Ovary (tissue), 9 donors: ENCODE data around the gene NFIA. TPM values are rescaled to one million over a fixed set of nuclear protein-coding genes. Genes with fewer than 3 reads are reported as not detected.

Experiments
- DNase-seq, 5 donors: peaks; one replicate each; pipeline ENCODE4 v3.0.0-alpha.2; 2019 to 2020
- H3K27ac ChIP-seq, 2 donors: fragments of 200-600 bp; one replicate each; pipeline versions ENCODE4 v1.5.1 to v1.8.0; 2019 to 2022
- H3K27me3 ChIP-seq: fragments of 200-600 bp; one replicate; pipeline ENCODE4 v1.8.0; 2022
- H3K36me3 ChIP-seq: fragments of 200-600 bp; sonication (generic); one replicate; pipeline ENCODE4 v1.5.1; 2019
- H3K4me1 ChIP-seq: one replicate; pipeline ENCODE4 v1.8.1; 2013; ENCODE audit warnings: mild to moderate bottlenecking, moderate library complexity; ENCODE audit not compliant: insufficient read depth
- H3K4me3 ChIP-seq: fragments of 200-600 bp; sonication (generic); one replicate; pipeline ENCODE4 v1.5.1; 2017
- H3K9me3 ChIP-seq, 2 donors: fragments of 200-600 bp in 1 of 2; sonication (generic) in 1 of 2; one replicate each; pipeline versions ENCODE4 v1.5.1 to v1.8.1; 2013 to 2019; ENCODE audit warnings: mild to moderate bottlenecking in 1 of 2, moderate library complexity in 1 of 2
- CTCF ChIP-seq, 3 donors: fragments of 450-650 bp in 2 of 3; fragments of 200-600 bp in 1 of 3; IDR thresholded peaks; one replicate each; pipeline versions ENCODE4 v1.5.1 to v1.8.0; 2016 to 2022; ENCODE audit warnings: antibody characterized with exemption in 3 of 3, mild to moderate bottlenecking in 1 of 3
- EP300 ChIP-seq: sonication (generic); formaldehyde crosslinking; IDR thresholded peaks from one replicate; pipeline ENCODE4 v1.6.1; 2017; ENCODE audit warnings: antibody characterized with exemption
- POLR2A ChIP-seq: fragments of 450-650 bp; IDR thresholded peaks from one replicate; pipeline ENCODE4 v1.6.1; 2017; ENCODE audit warnings: antibody characterized with exemption, mild to moderate bottlenecking, moderate library complexity
- WGBS, 3 donors: extraction: QIAGEN DNeasy Blood & Tissue Kit in 1 of 3; methylation state at CpG; one replicate each; pipeline versions ENCODE4 v1.1.5 to v1.1.7; 2013 to 2017; 5-methylcytosine and 5-hydroxymethylcytosine counted together
- intact Hi-C, 4 donors: fragments of 100-400 bp; cut with DNase I; formaldehyde crosslinking; loops; one replicate each; pipeline versions ENCODE4 v1.11.0 to v1.15.1; 2022 to 2023
- polyA plus RNA-seq, 2 donors: library from polyadenylated mRNA; stranded (reverse); fragments of 200-250 nt in 1 of 2; fragments of 350-450 nt in 1 of 2; fragmentation: Illumina TruSeq in 1 of 2; extraction: RNeasy Lipid Tissue Mini Kit (QIAGEN cat#74804) in 1 of 2; gene quantifications; one replicate each; pipeline ENCODE4 v1.2.3, GENCODE V29; 2013 to 2014
- total RNA-seq, 7 donors: library from RNA; depleted of rRNA in 2 of 7; stranded (reverse); fragments of >200 nt in 2 of 7; fragmentation: NEBNext Ultra II Directional in 3 of 7; extraction: Animal tissue kit (Norgen Biotek cat#: 25700) in 3 of 7; gene quantifications; one replicate each; pipeline versions ENCODE4 v1.1.0 to v1.2.4, GENCODE V29; 2016 to 2023
- donor health status: DM: no; HTN: no; CAD: no; lungs with moderate emphysema.
- donor health status: DM: no; HTN: no; CAD: no.
- donor health status: Bipolar disorder and iron deficiency.
- donor health status: DM: yes; HTN: yes; CAD: no.
- donor health status: DM: no; HTN: no; CAD: no.
- donor health status: DM: yes; HTN: yes; CAD: no.

The NFIA gene
- total and polyA plus RNA-seq, 9 donors, result 11.8 to 115 (median 80.9) TPM

DNA sequence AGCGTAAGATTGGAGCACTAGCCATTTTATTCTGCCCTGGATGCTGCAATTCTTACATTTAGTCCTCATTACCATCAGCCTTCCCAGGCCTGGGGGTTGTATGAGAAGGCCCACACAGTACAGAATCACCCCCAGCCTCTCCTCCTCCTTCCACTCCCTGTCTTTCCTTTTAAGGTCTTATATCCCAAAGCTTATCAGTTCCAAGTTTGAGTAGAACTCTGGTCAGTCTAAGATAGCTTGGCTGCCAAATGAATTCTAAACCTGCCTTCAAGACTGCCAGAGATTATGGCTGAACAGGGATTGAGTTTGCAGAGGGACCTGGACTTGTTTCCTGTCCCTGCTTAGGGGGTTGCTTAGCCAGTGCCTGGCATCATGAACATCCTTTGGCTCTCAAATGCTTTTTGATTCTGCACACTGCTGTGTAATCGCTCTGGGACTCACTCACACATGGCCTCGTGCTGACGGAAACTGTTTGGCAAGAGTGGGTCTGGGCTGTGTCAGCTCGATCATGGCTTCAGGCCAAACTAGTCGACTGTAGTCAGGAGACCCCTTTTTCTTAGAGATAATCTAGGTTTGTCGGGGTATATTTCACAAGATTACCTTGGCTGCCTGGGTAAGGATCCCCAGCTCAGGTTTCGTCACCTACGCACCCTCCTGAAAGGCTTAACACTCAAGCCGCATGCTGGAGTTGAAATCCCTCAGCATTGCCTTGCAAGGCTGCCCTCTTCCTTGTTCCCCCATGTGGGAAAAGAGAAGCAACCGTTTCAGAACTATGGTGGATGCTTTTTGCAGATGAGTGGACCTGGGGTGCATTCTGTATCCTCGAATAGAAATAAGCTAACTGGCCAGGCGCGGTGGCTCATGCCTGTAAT is 252.6 kb downstream of the NFIA start:
- H3K36me3 ChIP-seq, result no peaks in the 10 kb centered on the region
- peaks cover 11% of the 10 kb centered on the region for H3K4me1 ChIP-seq
- no peaks in the 10 kb centered on the region for H3K27me3 ChIP-seq
- no peaks in the 10 kb centered on the region for H3K9me3 ChIP-seq
- intact Hi-C loops, result loop anchor here in 2 of 4 donors (2.0 to 10.0 kb wide), 3 partner anchors 110 to 282 kb away; no protein-coding TSS in a partner anchor
- WGBS, 3 donors, result 65 to 71% (median 70%) methylated on average over 14 of the region's 14 CpGs
- H3K27ac ChIP-seq, result peak overlapping the region in 1 of 2 donors; percentile 30
- no peak overlapping the region for H3K4me3 ChIP-seq
- peak in 4 of 5 donors; percentile 41 to 61 (median 48) for DNase-seq
- TF ChIP-seq POLR2A (no peak), CTCF (IDR thresholded peaks at IDR 0.05) (no peak), EP300 (no peak)

DNA sequence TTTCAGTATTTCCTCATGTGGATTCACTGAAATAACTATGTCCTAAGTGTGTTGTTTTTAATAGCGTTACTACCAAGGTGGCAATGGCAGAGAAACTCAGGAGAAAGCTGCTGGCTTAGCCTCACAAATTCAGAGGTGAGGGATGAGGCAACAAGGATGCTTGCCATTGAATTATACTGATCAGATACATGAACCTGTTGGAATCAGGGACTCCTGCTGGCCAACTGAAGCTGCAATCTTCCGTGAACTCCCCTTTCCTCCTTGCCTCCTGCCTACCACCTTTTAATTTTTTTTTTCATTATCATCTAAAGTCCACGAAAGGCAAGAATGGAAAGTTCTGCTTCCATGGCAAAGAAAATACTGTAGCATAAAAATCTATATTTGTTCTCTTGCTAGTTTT is 254.7 kb downstream of the NFIA start:
- H3K4me1 ChIP-seq, result peaks cover 11% of the 10 kb centered on the region
- TF ChIP-seq EP300, result no peak
- TF ChIP-seq POLR2A, result no peak
- no peak for TF ChIP-seq CTCF (IDR thresholded peaks at IDR 0.05)
- H3K27ac ChIP-seq, result peak overlapping the region; percentile 18 to 60
- intact Hi-C loops, result loop anchor here in 1 of 4 donors (10.0 kb wide), 1 partner anchor 282 kb away; no protein-coding TSS in a partner anchor
- 34 to 44% (median 42%) methylated on average over 3 of the region's 3 CpGs for WGBS, 3 donors
- no peaks in the 10 kb centered on the region for H3K36me3 ChIP-seq
- DNase-seq, result no peak
- no peaks in the 10 kb centered on the region for H3K9me3 ChIP-seq
- H3K27me3 ChIP-seq, result no peaks in the 10 kb centered on the region
- H3K4me3 ChIP-seq, result no peak overlapping the region

DNA sequence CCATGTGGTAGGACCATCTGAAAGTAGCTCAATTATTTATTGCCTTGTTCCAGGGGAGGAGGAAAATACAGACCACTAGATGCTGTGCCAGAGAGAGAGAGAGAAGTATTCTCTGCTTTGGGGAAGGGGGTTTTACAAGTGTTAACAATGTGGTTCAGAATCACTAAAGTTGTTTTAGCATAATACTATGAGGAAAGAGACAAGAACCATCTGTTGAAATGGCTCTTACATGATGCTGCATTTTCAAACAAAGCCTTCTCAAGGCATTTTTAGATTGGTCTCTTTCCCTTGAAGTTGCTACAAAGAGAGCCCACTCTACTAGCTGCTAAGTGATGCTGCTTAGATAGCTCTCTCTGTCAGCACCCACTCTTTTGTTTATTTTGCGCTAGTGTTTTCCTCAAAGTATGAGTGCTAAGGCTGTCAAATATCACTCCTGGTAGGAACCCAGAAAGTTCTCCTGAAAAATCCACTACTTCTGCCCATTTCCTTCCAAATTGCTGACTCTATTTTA is 255.1 kb downstream of the NFIA start:
- 20 to 25% (median 24%) methylated on average over 1 of the region's 1 CpG for WGBS, 3 donors

More for the DNA sequence above, 255.1 kb downstream of the NFIA start:
- Histone ChIP-seq H3K27ac (peak overlapping the region; percentile 18 to 60), H3K27me3 (no peaks in the 10 kb centered on the region), H3K36me3 (no peaks in the 10 kb centered on the region), H3K9me3 (no peaks in the 10 kb centered on the region), H3K4me3 (no peak overlapping the region), H3K4me1 (peaks cover 11% of the 10 kb centered on the region)
- no peak for DNase-seq
- intact Hi-C loops, result loop anchor here in 1 of 4 donors (10.0 kb wide), 1 partner anchor 283 kb away; no protein-coding TSS in a partner anchor
- TF ChIP-seq POLR2A, result no peak
- TF ChIP-seq CTCF (IDR thresholded peaks at IDR 0.05), result no peak
